GM21576 (cell line): ENCODE results near the gene SPRR2E.
"Not testable (repeated sequence)": the region's sequence is repeated elsewhere in the genome, so short reads cannot be mapped to it uniquely, and the experiment has no call there.

ENCODE experiments used
- ATAC-seq: cut with Tn5 transposase; IDR thresholded peaks from one replicate; pipeline ENCODE4 v1.9.1; 2021; ENCODE audit warnings: mild to moderate bottlenecking, moderate library complexity; ENCODE audit not compliant: unreplicated experiment

Gene SPRR2E

GRCh38 chr1:153094426-153094825, at the start of gene SPRR2E:
SPRR2E (minus strand) TSS chr1:153094526; CDS start chr1:153093751, 775 bp downstream.
- ATAC-seq, result no peak

DNA sequence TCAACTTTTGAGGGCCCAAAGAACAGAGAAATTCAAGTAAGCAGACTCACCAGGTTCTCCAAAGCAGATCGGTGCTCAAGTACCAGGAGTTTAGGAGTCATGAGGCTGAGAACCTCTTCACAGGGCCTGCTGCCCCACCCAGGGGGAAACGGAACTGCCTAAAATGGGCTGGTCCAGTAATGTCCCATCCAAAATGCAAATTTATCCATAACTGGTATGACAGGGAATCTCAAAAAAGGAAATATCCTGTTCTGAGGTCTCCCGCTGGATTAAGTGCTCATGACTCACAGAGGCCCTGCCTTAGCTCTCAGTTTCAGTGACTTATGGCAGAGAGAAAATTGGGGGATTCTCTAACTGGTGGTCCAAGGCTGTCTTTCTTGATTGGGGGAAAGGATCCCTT, 47.1 kb upstream of the SPRR2E start:
- ATAC-seq, result no peak

GRCh38 chr1:153140484-153140883, 46.2 kb upstream of the SPRR2E start:
- no peak for ATAC-seq

- ATAC-seq, result no peak
Observed at GRCh38 chr1:153133743-153134142, 39.4 kb upstream of the SPRR2E start.

- no peak for ATAC-seq
Observed at GRCh38 chr1:153133267-153133666, 38.9 kb upstream of the SPRR2E start.

- ATAC-seq, result not testable (repeated sequence)
Observed at GRCh38 chr1:153128688-153129087, 34.4 kb upstream of the SPRR2E start.

DNA sequence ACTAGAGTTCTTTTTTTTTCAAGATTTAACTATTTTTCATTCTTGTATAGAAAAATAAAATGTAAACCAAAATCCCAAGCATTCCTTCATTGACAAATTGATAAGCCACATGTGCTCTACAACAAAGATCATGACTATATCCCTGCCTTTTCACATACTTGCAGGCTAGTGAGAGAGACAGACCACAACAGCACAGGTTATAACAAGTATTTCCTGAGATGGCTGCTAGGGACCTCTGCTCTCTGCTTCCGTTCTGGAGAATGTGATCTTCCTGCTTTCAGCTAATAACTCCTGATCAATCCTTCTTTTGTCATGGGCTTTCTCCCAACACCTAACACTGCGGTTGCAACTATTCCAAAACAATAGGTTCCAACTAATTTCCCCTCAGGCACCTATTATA, 33.0 kb upstream of the SPRR2E start:
- ATAC-seq, result no peak

DNA sequence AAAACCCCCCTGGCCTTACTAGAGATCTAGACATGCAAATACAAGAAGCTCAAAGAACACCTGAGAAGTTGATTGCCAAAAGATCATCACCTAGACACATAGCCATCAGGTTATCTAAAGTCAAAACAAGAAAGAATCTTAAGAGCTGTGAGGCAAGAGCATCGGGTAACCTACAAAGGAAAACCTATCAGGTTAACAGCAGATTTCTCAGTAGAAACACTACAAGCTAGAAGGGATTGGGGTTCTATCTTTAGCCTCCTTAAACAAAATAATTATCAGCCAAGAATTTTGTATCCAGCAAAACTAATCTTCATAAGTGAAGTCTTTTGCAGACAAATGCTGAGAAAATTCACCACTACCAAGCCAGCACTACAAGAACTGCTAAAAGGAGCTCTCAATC, 31.2 kb upstream of the SPRR2E start:
- ATAC-seq, result no peak

- ATAC-seq, result not testable (repeated sequence)
Observed at GRCh38 chr1:153123793-153124192, 29.5 kb upstream of the SPRR2E start.

DNA sequence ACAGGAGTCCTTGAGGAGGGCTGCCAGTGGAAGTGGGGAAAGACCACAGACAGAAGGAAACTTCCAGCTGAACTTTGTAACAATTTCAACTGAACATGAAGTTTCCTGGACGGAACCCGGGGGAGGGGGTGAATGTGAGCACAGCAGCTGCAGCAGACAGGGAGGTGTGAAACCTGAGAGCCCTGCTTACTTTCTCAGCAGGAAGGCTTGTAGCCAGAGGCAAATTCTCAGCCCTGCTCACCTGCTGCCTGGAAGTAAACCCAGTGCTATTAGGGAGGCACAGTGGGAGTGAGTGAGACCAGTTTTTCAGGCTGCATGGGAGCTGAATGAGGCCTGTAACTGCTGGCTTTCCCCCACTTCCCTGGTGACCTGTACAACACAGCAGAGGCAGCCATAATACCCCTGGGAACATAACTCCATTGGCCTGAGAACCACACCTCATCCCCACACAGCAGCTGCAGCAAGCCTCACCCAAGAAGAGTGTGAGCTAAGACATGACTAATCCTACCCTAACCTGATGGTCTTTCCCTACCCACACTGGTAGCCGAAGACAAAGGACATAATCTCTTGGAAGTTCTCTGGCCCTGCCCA, 28.6 kb upstream of the SPRR2E start:
- no peak for ATAC-seq

DNA sequence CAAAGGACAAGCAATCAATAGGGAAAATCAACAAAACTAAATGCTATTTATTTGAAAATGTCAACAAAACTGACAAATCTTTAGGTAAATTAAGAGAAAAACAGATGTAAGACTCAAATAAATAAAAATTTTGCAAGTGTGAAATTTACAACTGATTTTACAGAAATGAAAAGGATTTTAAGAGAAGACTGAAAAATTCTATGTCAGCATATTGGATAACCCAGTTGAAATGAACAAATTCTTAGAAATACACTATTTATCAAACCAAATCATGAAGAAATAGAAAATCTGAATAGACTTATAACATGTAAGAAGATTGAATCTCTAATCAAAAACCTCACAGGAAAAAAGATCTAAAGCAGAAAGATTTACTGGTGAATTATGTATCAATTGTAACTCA, 26.6 kb upstream of the SPRR2E start:
- ATAC-seq, result no peak

DNA sequence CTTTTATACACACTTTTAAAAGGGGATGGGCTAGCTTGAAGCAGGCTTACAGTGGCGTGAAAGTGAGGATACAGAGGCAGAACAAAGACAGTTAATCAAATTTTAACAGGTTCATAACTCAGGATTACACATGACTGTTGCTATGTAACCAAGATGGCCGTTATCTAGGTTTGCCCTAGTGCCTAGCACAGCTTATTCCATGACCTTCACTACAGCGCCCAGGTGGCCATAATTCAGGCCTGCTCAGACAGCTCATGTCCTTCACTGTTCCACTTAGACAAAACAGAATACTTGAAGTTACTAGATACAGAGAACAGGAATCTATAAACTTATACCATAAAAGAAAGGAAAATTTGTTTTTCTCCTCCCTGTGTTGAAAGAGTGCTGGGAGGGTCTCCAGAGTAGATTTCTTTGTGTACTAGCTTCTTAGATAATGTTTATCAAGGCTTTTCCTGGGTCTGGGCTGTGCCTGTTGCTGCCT, 25.2 kb upstream of the SPRR2E start:
- no peak for ATAC-seq

DNA sequence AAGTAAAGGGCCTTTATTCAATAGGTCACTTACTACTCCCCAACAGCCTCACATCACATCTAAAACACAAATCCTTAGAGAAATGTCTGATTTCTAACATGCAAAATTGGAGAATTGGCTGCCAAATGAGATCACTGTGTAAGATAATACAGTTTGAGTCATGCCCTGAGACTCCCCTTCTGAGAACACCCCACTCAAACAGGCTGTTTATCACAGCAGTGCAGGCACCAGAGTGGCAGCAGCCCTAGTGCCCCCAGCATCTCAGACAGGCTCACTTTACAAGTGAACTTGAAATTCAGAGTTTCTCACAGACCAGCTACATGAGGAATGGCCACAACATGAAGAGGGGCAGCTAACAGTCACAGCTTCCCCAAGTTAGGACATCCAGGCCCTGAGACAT, 20.9 kb upstream of the SPRR2E start:
- not testable (repeated sequence) for ATAC-seq

DNA sequence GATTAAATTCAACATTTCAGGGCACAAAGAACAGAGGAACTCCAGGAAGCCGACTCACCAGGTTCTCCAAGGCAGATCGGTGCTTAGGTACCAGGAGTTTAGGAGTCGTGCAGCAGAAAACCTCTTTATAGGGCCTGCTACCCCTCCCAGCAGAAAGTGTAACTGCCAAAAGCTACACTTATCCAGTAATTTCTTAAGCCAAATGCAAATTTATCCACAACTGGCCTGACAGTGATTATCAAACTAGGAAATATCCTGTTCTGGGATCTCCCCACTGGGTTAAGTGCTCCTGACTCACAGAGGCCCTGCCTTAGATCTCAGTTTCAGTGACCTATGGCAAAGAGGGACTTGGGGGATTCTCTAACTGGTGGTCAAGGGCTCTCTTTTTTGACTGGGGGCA, 19.1 kb upstream of the SPRR2E start, which contains the start of gene SPRR2F:
Gene SPRR2F (minus strand): TSS at position 101 of the 400 bp plus-strand sequence. CDS start 783 bp downstream, outside the sequence.
- no peak for ATAC-seq

DNA sequence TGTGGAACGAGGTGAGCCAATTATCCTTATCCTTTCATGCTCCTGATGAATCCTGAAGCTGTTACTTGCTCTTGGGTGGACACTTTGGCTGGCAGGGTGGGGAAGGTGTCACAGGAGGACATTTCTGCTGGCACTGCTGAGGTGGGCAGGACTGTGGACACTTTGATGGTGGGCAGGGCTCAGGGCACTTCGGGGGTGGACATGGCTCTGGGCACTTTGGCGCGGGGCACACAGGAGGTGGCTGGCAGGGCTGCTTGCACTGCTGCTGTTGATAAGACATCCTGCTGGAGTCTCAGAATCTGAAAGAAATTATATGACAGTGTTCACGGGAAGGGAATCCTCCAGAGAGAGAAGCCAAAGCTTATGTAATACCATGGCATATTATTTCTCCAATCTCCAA, 18.1 kb upstream of the SPRR2E start:
- ATAC-seq, result not testable (repeated sequence)

GRCh38 chr1:153100245-153100644, 5.9 kb upstream of the SPRR2E start:
- ATAC-seq, result no peak

DNA sequence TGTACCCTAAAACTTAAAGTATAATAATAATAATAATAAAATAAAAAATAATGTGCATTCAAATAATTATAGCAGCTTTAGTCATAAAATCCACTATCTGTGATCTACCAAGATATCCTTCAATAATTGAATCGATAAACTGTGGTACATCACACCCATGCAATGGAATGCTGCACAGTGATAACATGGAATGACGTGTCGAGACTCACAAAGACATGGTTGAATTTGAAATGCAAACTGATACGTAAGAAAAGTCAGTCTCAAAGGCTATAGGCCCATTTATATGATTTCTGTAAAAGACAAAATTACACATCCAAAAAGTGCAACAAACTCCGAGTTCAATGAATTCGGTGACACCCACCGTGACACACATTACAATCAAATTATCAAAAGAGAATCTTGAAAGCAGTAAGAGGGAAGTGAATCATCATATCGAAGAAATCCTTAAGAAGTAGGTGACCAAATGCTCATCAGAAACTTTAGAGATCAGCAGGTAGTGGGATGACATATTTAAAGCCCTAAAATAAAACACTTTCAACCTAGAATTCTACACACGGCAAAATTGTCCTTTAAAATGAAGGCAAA, 5.2 kb upstream of the SPRR2E start:
- no peak for ATAC-seq

DNA sequence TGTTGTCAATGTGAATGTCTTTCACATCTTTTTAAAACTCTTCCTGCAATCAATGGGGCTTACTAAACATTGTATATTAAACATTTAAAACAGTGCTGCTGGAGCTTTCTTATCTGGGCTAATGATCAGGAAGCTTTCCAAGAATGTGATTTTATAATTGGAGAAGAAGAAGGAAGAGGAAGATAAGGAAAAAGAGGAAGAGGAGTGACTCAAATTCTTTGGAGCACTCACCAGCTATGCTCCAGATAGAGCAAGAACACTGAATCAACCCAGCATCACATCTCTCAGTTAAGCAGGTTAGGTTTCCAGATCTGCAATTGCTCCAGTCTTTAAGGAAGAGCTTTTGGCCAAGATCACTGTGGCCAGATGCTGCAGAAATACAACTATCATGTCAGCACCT, 1.4 kb upstream of the SPRR2E start:
- ATAC-seq, result no peak

DNA sequence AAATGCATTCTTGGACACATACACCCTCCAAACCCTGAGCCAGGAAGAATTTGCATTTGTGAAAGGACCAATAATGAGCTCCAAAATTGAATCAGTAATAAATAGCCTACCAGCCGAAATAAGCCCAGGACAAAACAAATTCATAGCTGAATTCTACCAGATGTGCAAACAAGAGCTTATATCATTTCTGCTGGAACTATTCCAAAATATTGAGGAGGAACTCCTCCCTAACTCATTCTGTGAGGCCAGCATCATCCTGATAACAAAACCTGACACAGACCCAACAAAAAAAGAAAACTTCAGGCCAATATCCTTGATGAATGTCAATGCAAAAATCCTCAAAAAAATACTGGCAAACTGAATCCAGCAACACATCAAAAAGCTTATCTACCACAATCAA, 6.7 kb downstream of the SPRR2E start:
- ATAC-seq, result no peak

GRCh38 chr1:153081736-153082135, 12.6 kb downstream of the SPRR2E start:
- no peak for ATAC-seq

DNA sequence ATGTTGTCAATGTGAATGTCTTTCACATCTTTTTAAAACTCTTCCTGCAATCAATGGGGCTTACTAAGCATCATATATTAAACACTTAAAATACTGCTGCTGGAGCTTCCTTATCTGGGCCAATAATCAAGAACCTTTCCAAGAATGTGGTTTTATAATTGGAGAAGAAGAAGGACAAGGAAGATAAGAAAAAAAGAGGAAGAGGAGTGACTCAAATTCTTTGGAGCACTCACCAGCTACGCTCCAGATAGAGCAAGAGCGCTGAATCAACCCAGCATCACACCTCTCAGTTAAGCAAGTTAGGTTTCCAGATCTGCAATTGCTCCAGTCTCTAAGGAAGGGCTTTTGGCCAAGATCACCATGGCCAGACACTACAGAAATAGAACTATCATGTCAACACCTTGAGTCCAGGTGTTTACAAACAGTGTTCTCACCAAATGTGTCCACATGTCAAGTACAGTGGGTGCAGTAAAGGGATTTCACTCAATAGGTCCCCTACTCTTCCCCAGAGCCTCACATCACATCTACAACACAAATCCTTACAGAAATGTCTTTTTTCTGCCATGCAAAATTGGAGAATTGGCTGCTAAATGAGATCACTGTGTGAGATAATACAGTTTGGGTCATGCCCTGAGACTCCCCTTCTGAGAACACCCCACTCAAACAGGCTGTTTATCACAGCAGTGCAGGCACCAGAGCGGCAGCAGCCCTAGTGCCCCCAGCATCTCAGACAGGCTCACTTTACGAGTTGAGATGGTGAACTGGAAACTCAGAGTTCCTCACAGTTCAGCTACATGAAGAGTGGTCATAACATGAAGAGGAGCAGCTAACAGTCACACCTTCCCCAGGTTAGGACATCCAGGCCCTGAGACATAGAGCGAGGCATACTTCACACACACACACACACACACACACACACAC, 21.3 kb downstream of the SPRR2E start:
- no peak for ATAC-seq

DNA sequence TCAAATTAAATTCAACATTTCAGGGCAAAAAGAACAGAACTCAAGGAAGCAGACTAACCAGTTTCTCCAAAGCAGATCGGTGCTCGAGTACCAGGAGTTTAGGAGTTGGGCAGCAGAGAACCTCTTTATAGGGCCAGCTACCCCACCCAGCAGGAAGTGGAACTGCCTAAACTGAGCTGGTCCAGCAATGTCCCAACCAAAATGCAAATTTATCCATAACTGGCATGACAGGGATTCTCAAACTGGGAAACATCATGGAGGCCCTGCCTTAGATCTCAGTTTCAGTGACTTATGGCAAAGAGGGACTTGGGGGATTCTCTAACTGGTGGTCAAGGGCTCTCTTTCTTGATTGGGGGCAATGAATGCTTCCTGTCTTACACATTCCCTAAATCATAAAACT, 22.8 kb downstream of the SPRR2E start, which contains the start of gene SPRR2B:
Gene SPRR2B (minus strand): TSS at position 101 of the 400 bp plus-strand sequence. CDS start 772 bp downstream, outside the sequence.
- ATAC-seq, result no peak
